Measurements from ENCODE around the gene CASR. TPM values are rescaled to one million over a fixed set of nuclear protein-coding genes. Genes with fewer than 3 reads are reported as not detected.
A peak's percentile ranks its signal among the peaks of the same experiment; 100 is the strongest.

Gene CASR
- total RNA-seq, 2 donors from 2014 or later = not detected

- ATAC-seq (peak; percentile 34 to 90), DNase-seq (ENCODE audit: low spot score in 2 of 2) (no peak)
- H3K9me3 Mint-ChIP-seq = peaks cover 4 to 6% of the 10 kb centered on the region in 2 donors
- H3K36me3 Mint-ChIP-seq = peaks cover 0 to 7% of the 10 kb centered on the region in 2 donors
- H3K27ac Mint-ChIP-seq = no peak overlapping the region
Observed at GRCh38 chr3:122271246-122271898, 87.9 kb downstream of the CASR start.

DNA sequence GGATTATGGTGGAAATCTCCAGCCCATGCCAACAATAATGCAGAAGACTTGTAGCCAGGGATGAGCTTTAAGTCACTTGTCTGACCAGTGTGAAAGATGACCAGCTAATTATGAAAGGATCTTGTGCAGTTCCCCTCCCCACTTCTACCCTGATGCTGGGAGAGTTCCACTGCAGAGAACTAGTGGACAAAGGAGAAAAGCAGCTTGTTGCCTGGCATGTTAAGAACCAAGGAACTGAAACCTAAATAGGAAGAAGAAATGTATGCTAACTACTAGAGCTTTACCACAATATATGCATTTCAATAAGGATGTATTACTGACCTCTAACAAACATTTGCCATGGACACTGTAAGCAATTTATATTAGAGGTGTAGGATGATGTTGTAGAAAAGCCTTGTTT is 89.4 kb downstream of the CASR start:
- Mint-ChIP-seq H3K9me3 (peaks cover 4 to 6% of the 10 kb centered on the region in 2 donors), H3K36me3 (peaks cover 0 to 7% of the 10 kb centered on the region in 2 donors), H3K27ac (no peak overlapping the region)
- ATAC-seq (no peak), DNase-seq (ENCODE audit: low spot score in 2 of 2) (no peak)

GRCh38 chr3:122273498-122273897 is 90.0 kb downstream of the CASR start:
- Mint-ChIP-seq H3K36me3 (peaks cover 0 to 7% of the 10 kb centered on the region in 2 donors), H3K27ac (no peak overlapping the region), H3K9me3 (peaks cover 4 to 6% of the 10 kb centered on the region in 2 donors)
- no peak for ATAC-seq
- no peak for DNase-seq (ENCODE audit: low spot score in 2 of 2)

DNA sequence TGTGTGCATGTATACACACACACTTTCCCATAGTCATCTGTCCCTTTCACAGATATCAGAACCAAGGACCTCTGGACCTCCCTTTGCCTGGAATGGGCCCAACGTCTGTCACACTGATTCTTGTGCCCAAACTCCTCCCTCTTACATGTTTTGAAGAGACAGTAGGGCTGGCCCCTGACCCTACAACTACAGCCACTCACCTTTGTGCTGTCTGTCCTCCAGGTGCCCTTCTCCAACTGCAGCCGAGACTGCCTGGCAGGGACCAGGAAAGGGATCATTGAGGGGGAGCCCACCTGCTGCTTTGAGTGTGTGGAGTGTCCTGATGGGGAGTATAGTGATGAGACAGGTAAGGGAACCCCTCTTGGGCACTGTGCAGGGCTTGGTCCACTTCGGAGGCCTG is 98.4 kb downstream of the CASR start:
- H3K27ac Mint-ChIP-seq = no peak overlapping the region
- no peaks in the 10 kb centered on the region for H3K9me3 Mint-ChIP-seq
- DNase-seq (ENCODE audit: low spot score in 2 of 2) (no peak), ATAC-seq (no peak)
- no peaks in the 10 kb centered on the region for H3K36me3 Mint-ChIP-seq

DNA sequence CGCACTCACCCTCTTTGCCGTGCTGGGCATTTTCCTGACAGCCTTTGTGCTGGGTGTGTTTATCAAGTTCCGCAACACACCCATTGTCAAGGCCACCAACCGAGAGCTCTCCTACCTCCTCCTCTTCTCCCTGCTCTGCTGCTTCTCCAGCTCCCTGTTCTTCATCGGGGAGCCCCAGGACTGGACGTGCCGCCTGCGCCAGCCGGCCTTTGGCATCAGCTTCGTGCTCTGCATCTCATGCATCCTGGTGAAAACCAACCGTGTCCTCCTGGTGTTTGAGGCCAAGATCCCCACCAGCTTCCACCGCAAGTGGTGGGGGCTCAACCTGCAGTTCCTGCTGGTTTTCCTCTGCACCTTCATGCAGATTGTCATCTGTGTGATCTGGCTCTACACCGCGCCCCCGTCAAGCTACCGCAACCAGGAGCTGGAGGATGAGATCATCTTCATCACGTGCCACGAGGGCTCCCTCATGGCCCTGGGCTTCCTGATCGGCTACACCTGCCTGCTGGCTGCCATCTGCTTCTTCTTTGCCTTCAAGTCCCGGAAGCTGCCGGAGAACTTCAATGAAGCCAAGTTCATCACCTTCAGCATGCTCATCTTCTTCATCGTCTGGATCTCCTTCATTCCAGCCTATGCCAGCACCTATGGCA is 100.5 kb downstream of the CASR start:
- ATAC-seq = no peak
- no peak overlapping the region for H3K27ac Mint-ChIP-seq

GRCh38 chr3:122284486-122284885 is 101.0 kb downstream of the CASR start:
- DNase-seq (ENCODE audit: low spot score in 2 of 2) (no peak), ATAC-seq (no peak)
- Mint-ChIP-seq H3K9me3 (no peaks in the 10 kb centered on the region), H3K36me3 (no peaks in the 10 kb centered on the region), H3K27ac (no peak overlapping the region)

More for the DNA sequence above, 100.5 kb downstream of the CASR start:
- DNase-seq (ENCODE audit: low spot score in 2 of 2) = no peak
- H3K9me3 Mint-ChIP-seq = no peaks in the 10 kb centered on the region
- H3K36me3 Mint-ChIP-seq = no peaks in the 10 kb centered on the region

- no peak for ATAC-seq
- no peaks in the 10 kb centered on the region for H3K9me3 Mint-ChIP-seq
- no peaks in the 10 kb centered on the region for H3K36me3 Mint-ChIP-seq
- no peak for DNase-seq (ENCODE audit: low spot score in 2 of 2)
- no peak overlapping the region for H3K27ac Mint-ChIP-seq
Observed at GRCh38 chr3:122294359-122294758, 110.9 kb downstream of the CASR start.

DNA sequence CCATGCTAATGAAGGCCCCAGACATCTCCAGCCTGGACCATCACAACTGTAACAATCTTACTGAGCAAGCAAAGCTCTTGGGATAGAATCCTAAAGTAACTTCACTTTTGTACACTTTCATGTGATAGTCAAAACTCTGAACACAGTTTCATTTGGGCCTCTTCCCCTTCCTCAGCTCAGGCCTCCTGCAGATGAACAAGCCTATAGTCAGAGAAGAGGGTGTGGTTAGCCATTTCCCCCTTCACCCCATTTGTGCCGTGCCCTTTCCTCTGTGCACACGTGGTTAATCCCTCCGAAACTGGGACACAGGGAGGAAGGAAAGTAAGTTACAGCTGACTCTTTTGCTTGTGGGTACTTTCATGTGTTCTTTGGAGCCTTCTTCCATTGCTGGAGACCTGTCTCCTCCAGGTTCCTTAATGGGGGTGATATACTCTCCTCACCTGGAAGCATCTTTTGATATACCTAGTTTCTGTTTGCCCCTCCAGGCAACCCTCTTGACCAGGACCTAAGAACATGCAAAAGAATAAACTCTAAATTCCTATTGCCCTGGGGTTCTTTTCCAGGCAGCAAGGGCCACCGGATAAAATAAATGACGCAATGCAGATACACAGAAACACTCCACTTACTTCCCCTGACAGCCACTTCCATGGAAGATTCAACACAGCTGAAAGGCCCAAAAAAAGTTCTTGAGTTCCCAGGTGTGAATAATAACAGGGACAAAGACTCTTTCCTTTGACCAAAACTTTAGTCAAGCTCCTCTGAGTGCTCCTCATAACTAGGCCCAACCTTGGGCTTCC is 112.0 kb downstream of the CASR start:
- Mint-ChIP-seq H3K27ac (no peak overlapping the region), H3K9me3 (no peaks in the 10 kb centered on the region), H3K36me3 (no peaks in the 10 kb centered on the region)
- ATAC-seq = no peak
- DNase-seq (ENCODE audit: low spot score in 2 of 2) = no peak

DNA sequence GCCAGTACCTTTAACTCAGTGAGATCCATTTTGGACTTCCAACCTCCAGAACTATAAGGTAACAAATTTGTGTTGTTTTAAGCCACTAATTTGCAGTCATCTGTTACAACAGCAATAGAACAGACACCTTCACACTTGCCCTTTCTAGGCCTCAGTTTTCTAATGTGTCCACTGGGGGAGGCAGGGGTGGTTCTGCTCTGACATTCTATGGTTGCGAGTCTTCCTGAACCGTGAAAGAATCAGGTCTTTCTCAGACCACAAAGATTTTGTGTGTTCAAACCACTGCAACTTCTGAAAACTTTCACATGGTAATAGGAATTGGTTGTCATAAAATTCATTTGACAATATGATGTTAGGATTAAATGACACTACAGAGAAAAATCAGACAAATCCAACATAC is 114.8 kb downstream of the CASR start:
- no peak overlapping the region for H3K27ac Mint-ChIP-seq
- no peak for DNase-seq (ENCODE audit: low spot score in 2 of 2)

DNA sequence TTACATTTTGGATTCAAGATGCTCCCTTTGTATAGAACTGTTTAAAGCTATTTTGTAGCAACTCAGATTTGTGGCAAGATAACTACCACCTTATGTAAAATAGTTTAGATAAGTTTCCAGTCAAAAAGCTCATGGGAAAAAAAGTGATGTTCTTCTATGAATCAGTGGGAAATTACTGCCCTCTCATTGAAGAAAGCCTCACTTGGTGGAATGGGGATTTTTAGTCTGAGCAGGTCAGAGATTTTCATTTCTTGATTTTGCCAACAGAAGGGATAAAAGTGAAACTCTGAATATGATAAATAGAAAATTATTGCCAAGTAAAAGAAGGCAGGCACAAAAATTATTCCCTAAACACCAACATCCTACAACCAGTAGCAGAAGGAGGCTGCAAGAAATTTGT is 115.7 kb downstream of the CASR start:
- no peaks in the 10 kb centered on the region for H3K36me3 Mint-ChIP-seq
- DNase-seq (ENCODE audit: low spot score in 2 of 2) (no peak), ATAC-seq (peak; percentile 26 to 37)
- H3K9me3 Mint-ChIP-seq = no peaks in the 10 kb centered on the region
- no peak overlapping the region for H3K27ac Mint-ChIP-seq

More for the DNA sequence above, 114.8 kb downstream of the CASR start:
- Mint-ChIP-seq H3K9me3 (no peaks in the 10 kb centered on the region), H3K36me3 (no peaks in the 10 kb centered on the region)
- peak; percentile 41 to 78 for ATAC-seq

- H3K9me3 Mint-ChIP-seq = no peaks in the 10 kb centered on the region
- H3K36me3 Mint-ChIP-seq = no peaks in the 10 kb centered on the region
- H3K27ac Mint-ChIP-seq = no peak overlapping the region
- ATAC-seq (peak in 1 of 2 donors; percentile 54), DNase-seq (ENCODE audit: low spot score in 2 of 2) (peak in 1 of 2 donors; percentile 61)
Observed at GRCh38 chr3:122299872-122300460, 116.5 kb downstream of the CASR start.

DNA sequence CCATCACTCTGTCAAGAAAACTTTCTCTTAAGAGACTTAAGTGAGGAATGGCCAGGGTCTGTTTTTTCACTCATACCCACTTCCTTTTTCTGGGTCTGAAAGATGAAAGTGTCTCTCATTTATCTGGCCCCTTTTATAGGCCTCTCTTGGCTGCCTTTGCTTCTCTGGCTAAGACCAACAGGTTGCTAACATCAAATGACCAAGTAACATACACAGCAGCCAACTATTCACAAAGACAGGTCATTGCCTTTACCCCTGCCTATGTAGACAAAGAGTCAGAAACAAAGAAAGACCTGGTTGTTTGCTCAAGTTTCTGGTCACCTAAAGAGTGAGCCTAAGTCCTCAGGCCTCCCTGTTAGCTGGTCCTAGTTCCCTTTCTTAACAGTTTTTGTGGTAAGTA is 117.6 kb downstream of the CASR start:
- DNase-seq (ENCODE audit: low spot score in 2 of 2) = no peak
- Mint-ChIP-seq H3K27ac (no peak overlapping the region), H3K36me3 (no peaks in the 10 kb centered on the region), H3K9me3 (no peaks in the 10 kb centered on the region)
- ATAC-seq = no peak

DNA sequence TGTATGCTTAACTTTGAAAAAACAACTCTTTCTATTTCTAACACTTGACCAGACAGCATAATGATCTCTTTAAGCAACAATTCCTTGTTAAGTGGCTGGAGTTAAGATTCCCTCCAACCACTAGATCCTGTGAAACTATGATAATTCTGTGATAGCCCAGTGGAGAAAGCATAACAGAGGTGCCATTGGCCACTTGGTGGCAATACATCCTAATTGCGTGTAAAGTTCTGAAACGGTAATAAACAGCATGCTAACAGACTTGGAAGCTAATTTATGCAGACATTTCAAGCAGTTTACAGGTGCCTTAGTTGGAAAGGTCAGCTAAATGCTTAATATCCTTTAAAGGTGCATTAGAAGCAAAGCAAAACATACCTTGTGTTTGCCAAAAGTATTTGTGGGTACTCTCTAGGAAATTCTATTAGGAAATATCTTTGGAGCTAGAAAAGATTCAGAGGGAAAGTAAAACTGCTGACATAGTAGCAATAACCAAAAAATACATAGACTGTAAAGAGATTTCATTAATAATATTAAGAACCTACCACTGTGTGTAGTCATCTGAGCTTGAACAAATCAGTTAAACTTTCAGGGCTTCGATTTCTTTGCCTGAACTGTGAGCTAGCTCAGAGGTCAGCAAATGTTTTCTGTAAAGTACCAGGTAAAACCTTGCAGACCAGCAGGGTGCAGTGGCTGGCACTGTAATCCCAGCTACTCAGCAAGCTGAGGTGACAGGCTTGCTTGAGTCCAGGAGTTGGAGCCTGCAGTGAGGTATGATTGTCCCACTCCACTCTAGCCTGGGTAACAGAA is 122.6 kb downstream of the CASR start:
- peak in 1 of 2 donors; percentile 50 for ATAC-seq
- no peaks in the 10 kb centered on the region for H3K9me3 Mint-ChIP-seq
- H3K36me3 Mint-ChIP-seq = no peaks in the 10 kb centered on the region
- no peak for DNase-seq (ENCODE audit: low spot score in 2 of 2)
- H3K27ac Mint-ChIP-seq = no peak overlapping the region

DNA sequence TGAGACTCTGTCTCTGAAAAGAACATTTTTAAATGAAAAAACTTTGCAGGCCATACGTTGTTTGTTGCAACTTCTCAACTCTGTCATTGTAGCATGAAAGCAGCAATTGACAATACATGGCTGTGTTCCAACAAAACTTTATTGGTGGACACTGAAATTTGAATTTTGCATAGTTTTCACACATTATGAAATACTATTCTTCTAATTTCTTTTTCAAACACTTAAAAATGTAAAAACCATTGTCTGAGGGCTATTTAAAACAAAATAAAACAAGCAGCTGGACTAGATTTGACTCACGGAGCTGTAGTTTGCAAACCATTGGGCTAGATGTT is 123.1 kb downstream of the CASR start:
- no peak overlapping the region for H3K27ac Mint-ChIP-seq
- H3K9me3 Mint-ChIP-seq = no peaks in the 10 kb centered on the region
- ATAC-seq (no peak), DNase-seq (ENCODE audit: low spot score in 2 of 2) (no peak)
- H3K36me3 Mint-ChIP-seq = no peaks in the 10 kb centered on the region

- no peaks in the 10 kb centered on the region for H3K9me3 Mint-ChIP-seq
- H3K27ac Mint-ChIP-seq = no peak overlapping the region
- no peak for DNase-seq (ENCODE audit: low spot score in 2 of 2)
- no peaks in the 10 kb centered on the region for H3K36me3 Mint-ChIP-seq
- no peak for ATAC-seq
Observed at GRCh38 chr3:122307094-122307687, 123.7 kb downstream of the CASR start.

GRCh38 chr3:122307976-122308375 is 124.5 kb downstream of the CASR start:
- Mint-ChIP-seq H3K36me3 (no peaks in the 10 kb centered on the region), H3K9me3 (no peaks in the 10 kb centered on the region), H3K27ac (no peak overlapping the region)
- DNase-seq (ENCODE audit: low spot score in 2 of 2) (no peak), ATAC-seq (no peak)
